Muscle layer of duodenum (tissue), 2 donors: ENCODE measurements around the gene NUMB.

Source experiments
- H3K27ac ChIP-seq: one replicate; pipeline ENCODE4 v1.7.0; 2013; ENCODE audit warnings: mild to moderate bottlenecking, low read length
- H3K27me3 ChIP-seq: one replicate; pipeline ENCODE4 v1.7.0; 2013; ENCODE audit warnings: low read depth, mild to moderate bottlenecking, control low read depth, low read length
- H3K36me3 ChIP-seq, 2 donors: one replicate each; pipeline ENCODE4 v1.7.0; 2013; ENCODE audit warnings: low read length in 2 of 2, control low read depth in 1 of 2, mild to moderate bottlenecking in 1 of 2; ENCODE audit not compliant: insufficient read depth in 2 of 2, control insufficient read depth in 1 of 2
- H3K4me1 ChIP-seq, 2 donors: one replicate each; pipeline ENCODE4 v1.7.0; 2013; ENCODE audit warnings: low read length in 2 of 2, mild to moderate bottlenecking in 2 of 2, control low read depth in 1 of 2, moderate library complexity in 1 of 2; ENCODE audit not compliant: insufficient read depth in 2 of 2, control insufficient read depth in 1 of 2
- H3K4me3 ChIP-seq, 2 donors: one replicate each; pipeline ENCODE4 v1.7.0; 2013; ENCODE audit warnings: low read length in 2 of 2, low read depth in 1 of 2, mild to moderate bottlenecking in 1 of 2
- H3K9me3 ChIP-seq, 2 donors: one replicate each; pipeline ENCODE4 v1.7.0; 2013; ENCODE audit warnings: low read length in 2 of 2, control low read depth in 1 of 2, mild to moderate bottlenecking in 1 of 2; ENCODE audit not compliant: control insufficient read depth in 1 of 2
- donor health status: healthy.

Gene NUMB

DNA sequence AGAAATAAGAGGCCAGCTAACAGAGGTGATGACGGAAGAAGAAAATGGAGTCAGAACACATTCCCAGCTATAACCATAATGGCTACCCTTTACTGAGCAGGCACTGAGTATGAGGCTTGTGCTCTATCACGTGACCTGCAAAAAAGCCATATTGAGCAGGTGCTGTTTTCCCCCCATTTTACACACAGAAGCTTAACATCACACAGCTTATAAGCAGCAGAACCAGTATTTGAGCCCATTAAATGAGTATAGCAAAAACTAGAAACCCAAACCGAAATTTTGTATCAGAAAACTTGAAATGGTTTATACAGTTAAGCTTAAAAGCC lies 192.7 kb downstream of the NUMB start:
- Histone ChIP-seq H3K27ac (no peak overlapping the region), H3K36me3 (no peaks in the 10 kb centered on the region)

DNA sequence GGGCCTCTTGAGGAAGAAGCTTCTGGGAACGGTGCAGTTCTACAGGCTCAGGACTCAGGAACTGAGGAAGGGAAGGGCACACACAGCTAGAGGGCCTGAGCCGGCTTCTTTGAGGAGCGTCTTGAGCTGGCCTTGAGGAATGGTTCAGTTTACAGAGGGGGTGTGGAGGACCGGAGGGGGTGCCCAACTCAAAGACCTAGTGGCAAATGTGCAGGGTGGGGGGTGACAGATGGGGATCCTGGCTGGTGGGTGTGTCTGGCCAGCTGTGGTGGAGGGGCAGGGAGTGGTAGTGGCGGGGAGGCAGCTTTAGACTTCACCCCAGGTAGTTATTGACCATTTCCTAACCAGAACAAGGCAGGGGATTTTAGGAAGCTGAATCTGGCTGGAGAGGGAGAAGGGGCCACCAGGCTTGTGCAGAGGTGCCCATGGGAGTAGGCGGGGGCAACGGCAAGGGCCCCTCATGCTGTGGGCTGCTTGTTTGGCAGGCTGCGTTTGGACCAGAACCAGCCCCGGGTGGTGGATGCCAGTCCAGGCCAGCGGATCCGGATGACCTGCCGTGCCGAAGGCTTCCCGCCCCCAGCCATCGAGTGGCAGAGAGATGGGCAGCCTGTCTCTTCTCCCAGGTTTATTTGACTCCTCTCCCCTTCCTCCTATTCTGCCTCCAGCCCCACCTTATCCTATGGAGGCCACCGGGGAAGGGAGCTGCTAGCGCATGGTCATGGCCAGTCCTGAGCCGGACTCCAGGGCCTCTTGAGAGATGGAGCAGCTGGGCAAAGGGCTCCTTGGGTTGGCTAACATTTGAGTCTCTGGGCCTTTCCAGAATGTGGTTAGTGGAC lies 193.2 kb downstream of the NUMB start:
- Histone ChIP-seq H3K4me3 (no peak overlapping the region), H3K4me1 (peaks cover 0 to 6% of the 10 kb centered on the region in 2 donors), H3K9me3 (no peaks in the 10 kb centered on the region), H3K36me3 (no peaks in the 10 kb centered on the region), H3K27ac (no peak overlapping the region), H3K27me3 (no peaks in the 10 kb centered on the region)

More for the DNA sequence above, 192.7 kb downstream of the NUMB start:
- peaks cover 0 to 6% of the 10 kb centered on the region in 2 donors for H3K4me1 ChIP-seq
- no peak overlapping the region for H3K4me3 ChIP-seq
- no peaks in the 10 kb centered on the region for H3K27me3 ChIP-seq
- no peaks in the 10 kb centered on the region for H3K9me3 ChIP-seq

GRCh38 chr14:73264080-73264884 lies 194.1 kb downstream of the NUMB start:
- Histone ChIP-seq H3K36me3 (no peaks in the 10 kb centered on the region), H3K27ac (no peak overlapping the region), H3K4me3 (no peak overlapping the region)

DNA sequence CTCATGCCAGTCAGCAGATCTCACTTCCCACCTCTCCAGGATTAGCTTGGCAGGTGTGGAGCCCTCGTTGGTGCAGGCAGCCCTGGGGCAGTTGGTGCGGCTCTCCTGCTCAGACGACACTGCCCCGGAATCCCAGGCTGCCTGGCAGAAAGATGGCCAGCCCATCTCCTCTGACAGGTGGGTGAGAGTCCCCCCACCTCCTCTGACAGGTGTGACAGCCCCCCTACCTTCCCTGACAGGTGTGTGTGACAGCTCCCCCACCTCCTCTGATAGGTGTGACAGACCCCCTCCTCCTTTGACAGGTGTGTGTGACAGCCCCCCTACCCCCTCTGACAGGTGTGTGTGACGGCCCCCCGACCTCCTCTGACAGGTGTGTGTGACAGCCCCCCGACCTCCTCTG lies 194.7 kb downstream of the NUMB start:
- Histone ChIP-seq H3K4me1 (no peaks in the 10 kb centered on the region), H3K36me3 (peaks cover 0 to 3% of the 10 kb centered on the region in 2 donors), H3K27ac (no peak overlapping the region), H3K9me3 (no peaks in the 10 kb centered on the region), H3K27me3 (no peaks in the 10 kb centered on the region), H3K4me3 (no peak overlapping the region)

More at GRCh38 chr14:73264080-73264884, 194.1 kb downstream of the NUMB start:
- H3K27me3 ChIP-seq: no peaks in the 10 kb centered on the region
- peaks cover 0 to under 1% of the 10 kb centered on the region in 2 donors for H3K4me1 ChIP-seq
- H3K9me3 ChIP-seq: no peaks in the 10 kb centered on the region

DNA sequence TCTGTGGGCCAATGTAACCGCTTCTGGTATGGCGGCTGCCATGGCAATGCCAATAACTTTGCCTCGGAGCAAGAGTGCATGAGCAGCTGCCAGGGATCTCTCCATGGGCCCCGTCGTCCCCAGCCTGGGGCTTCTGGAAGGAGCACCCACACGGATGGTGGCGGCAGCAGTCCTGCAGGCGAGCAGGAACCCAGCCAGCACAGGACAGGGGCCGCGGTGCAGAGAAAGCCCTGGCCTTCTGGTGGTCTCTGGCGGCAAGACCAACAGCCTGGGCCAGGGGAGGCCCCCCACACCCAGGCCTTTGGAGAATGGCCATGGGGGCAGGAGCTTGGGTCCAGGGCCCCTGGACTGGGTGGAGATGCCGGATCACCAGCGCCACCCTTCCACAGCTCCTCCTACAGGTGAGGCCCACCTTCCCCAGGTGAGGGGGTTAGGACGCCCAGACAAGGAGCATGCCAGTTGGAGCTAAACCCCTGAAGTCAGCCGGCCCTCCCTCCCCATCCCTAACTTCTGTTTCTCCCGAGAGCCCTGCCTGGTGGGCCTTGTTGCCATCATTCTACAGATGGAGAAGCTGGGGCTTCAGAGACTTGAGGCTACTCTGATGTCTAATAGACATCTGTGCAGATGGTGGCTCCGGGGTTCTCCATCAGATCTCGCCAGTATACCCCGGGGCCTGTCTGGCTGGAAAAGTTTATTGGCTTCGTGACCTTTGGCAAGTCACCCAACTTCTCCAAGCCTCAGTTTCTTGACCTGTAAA lies 195.7 kb downstream of the NUMB start:
- H3K27me3 ChIP-seq: no peaks in the 10 kb centered on the region
- no peak overlapping the region for H3K4me3 ChIP-seq
- H3K36me3 ChIP-seq: peaks cover 0 to 4% of the 10 kb centered on the region in 2 donors
- no peaks in the 10 kb centered on the region for H3K9me3 ChIP-seq
- no peaks in the 10 kb centered on the region for H3K4me1 ChIP-seq
- H3K27ac ChIP-seq: no peak overlapping the region

- Histone ChIP-seq H3K4me3 (no peak overlapping the region), H3K9me3 (no peaks in the 10 kb centered on the region), H3K4me1 (no peaks in the 10 kb centered on the region), H3K27me3 (no peaks in the 10 kb centered on the region), H3K36me3 (peaks cover 0 to 4% of the 10 kb centered on the region in 2 donors), H3K27ac (no peak overlapping the region)
Observed at GRCh38 chr14:73261520-73262426, 196.6 kb downstream of the NUMB start.

GRCh38 chr14:73261075-73261474 lies 197.3 kb downstream of the NUMB start:
- no peaks in the 10 kb centered on the region for H3K4me1 ChIP-seq
- H3K4me3 ChIP-seq: no peak overlapping the region
- H3K27me3 ChIP-seq: no peaks in the 10 kb centered on the region
- no peaks in the 10 kb centered on the region for H3K9me3 ChIP-seq
- H3K27ac ChIP-seq: no peak overlapping the region
- H3K36me3 ChIP-seq: peaks cover 0 to 4% of the 10 kb centered on the region in 2 donors

DNA sequence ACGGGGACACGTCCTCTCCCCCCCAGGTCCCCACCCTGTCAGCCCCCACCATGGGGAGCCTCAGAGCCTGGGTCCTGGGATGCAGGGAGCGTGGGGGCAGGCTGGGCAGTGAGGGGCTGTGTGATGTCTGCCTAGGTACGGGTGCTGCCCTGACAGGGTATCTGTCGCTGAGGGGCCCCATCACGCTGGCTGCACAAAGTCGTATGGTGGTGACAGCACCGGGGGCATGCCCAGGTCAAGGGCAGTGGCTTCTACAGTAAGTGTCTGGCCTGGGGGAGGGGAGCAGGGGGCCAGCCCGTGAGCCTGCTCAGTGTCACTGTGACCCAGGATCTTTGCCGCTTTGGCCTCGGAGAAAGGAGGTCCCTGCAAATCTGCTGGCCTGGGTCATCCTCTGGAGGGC lies 197.8 kb downstream of the NUMB start:
- Histone ChIP-seq H3K36me3 (peaks cover 0 to 4% of the 10 kb centered on the region in 2 donors), H3K9me3 (no peaks in the 10 kb centered on the region), H3K4me1 (no peaks in the 10 kb centered on the region), H3K27me3 (no peaks in the 10 kb centered on the region), H3K4me3 (no peak overlapping the region), H3K27ac (no peak overlapping the region)

- Histone ChIP-seq H3K27me3 (no peaks in the 10 kb centered on the region), H3K4me3 (no peak overlapping the region), H3K4me1 (no peaks in the 10 kb centered on the region), H3K27ac (no peak overlapping the region), H3K9me3 (no peaks in the 10 kb centered on the region), H3K36me3 (peaks cover 0 to 4% of the 10 kb centered on the region in 2 donors)
Observed at GRCh38 chr14:73259837-73260236, 198.5 kb downstream of the NUMB start.

GRCh38 chr14:73258845-73259611 lies 199.3 kb downstream of the NUMB start:
- Histone ChIP-seq H3K4me3 (no peak overlapping the region), H3K27me3 (no peaks in the 10 kb centered on the region), H3K9me3 (no peaks in the 10 kb centered on the region), H3K4me1 (no peaks in the 10 kb centered on the region), H3K27ac (no peak overlapping the region), H3K36me3 (peaks cover 0 to 4% of the 10 kb centered on the region in 2 donors)
